K562 (cell line): Measurements from ENCODE around the gene MADCAM1. TPM values are rescaled to one million over a fixed set of nuclear protein-coding genes. Genes with fewer than 3 reads are reported as not detected.

Source experiments
- ATAC-seq: fragments of 200-7000 bp; cut with Tn5 transposase; 3 replicates; pipeline ENCODE4 v1.9.1; 2020; ENCODE audit warnings: moderate library complexity
- BruUV-seq: library from RNA; stranded (reverse); fragments of 400-500 nt; replicated peaks from 2 replicates; lab custom pipeline; 2021; lab: Mats Ljungman, UMichigan
- CTCF ChIA-PET: fragments of 300-600 bp; formaldehyde crosslinking; extraction: SDS; loops from one replicate; lab custom pipeline; 2021; ENCODE audit warnings: low intra/inter-chr PET ratio; lab: Yijun Ruan, JAX
- POLR2A ChIA-PET: fragments of 300-600, 350-650 bp; sonication (Branson Sonifier 250); formaldehyde crosslinking; extraction: SDS; loops from one replicate; lab custom pipeline; 2021; ENCODE audit warnings: antibody characterized with exemption, inconsistent platforms; lab: Yijun Ruan, JAX
- DNase-seq, 4 experiments: peaks; one replicate each; pipeline versions ENCODE4 v3.0.0 to v3.0.0-alpha.2; 2011 to 2018; ENCODE audit warnings: low spot score in 3 of 4, mixed read lengths in 3 of 4; ENCODE audit errors: extremely low read depth in 1 of 4
- FAIRE-seq: peaks from 2 replicates; lab custom pipeline; 2011; peaks lifted over from hg19 to GRCh38; lab: Jason Lieb, UNC
- H2AFZ ChIP-seq: 2 replicates; pipeline ENCODE4 v1.6.0; 2011; ENCODE audit warnings: low read depth, low read length, control low read depth, inconsistent platforms
- H3K27ac ChIP-seq: fragments of 200-600 bp; 3 replicates; pipeline ENCODE4 v1.8.0; 2011; ENCODE audit warnings: low read depth, mild to moderate bottlenecking, control low read depth, inconsistent platforms, low read length, moderate library complexity, mixed read lengths; ENCODE audit errors: extremely low read depth
- H3K27me3 ChIP-seq, 2 experiments: fragments of 300-600 bp in 1 of 2; 2 replicates in 1 of 2; 3 replicates in 1 of 2; pipeline versions ENCODE4 v1.6.0 to v1.8.0; 2011; ENCODE audit warnings: inconsistent platforms in 2 of 2, low read length in 2 of 2, mild to moderate bottlenecking in 1 of 2, mixed read lengths in 1 of 2, moderate library complexity in 1 of 2; ENCODE audit not compliant: control insufficient read depth in 2 of 2, insufficient read depth in 2 of 2
- H3K36me3 ChIP-seq: fragments of 300-600 bp; 3 replicates; pipeline ENCODE4 v1.8.0; 2011; ENCODE audit warnings: mild to moderate bottlenecking, low read length, inconsistent platforms; ENCODE audit not compliant: control insufficient read depth, insufficient read depth
- H3K4me1 ChIP-seq, 2 experiments: fragments of 200-600 bp in 1 of 2; replicated peaks in 1 of 2; 2 replicates in 1 of 2; 3 replicates in 1 of 2; pipeline versions ENCODE4 v1.5.1 to v1.8.0; 2011; ENCODE audit warnings: inconsistent platforms in 2 of 2, low read length in 2 of 2, mild to moderate bottlenecking in 1 of 2, mixed read lengths in 1 of 2, moderate library complexity in 1 of 2; ENCODE audit not compliant: control insufficient read depth in 2 of 2, insufficient read depth in 2 of 2
- H3K4me2 ChIP-seq: 2 replicates; pipeline ENCODE4 v1.6.1; 2011; ENCODE audit warnings: low read length, control low read depth, inconsistent platforms, mixed read lengths; ENCODE audit not compliant: insufficient read depth
- H3K4me3 ChIP-seq: fragments of 200-600 bp; sonication (generic), shearing (Covaris generic); 2 replicates; pipeline ENCODE4 v1.5.1; 2016; ENCODE audit warnings: control low read depth, inconsistent platforms
- H3K79me2 ChIP-seq: fragments of 200-600 bp; 3 replicates; pipeline ENCODE4 v1.8.0; 2011; ENCODE audit warnings: low read length, inconsistent platforms; ENCODE audit not compliant: control insufficient read depth, insufficient read depth
- H3K9ac ChIP-seq, 2 experiments: 2 replicates each; pipeline versions ENCODE4 v1.6.0 to v1.6.1; 2011; ENCODE audit warnings: low read depth in 2 of 2, low read length in 2 of 2, control low read depth in 1 of 2, inconsistent platforms in 1 of 2, mild to moderate bottlenecking in 1 of 2, mixed read lengths in 1 of 2; ENCODE audit not compliant: insufficient read depth in 1 of 2
- H3K9me1 ChIP-seq: one replicate; pipeline ENCODE4 v1.6.0; 2011; ENCODE audit warnings: inconsistent platforms, mild to moderate bottlenecking, low read length, moderate library complexity; ENCODE audit not compliant: control insufficient read depth, insufficient read depth
- H3K9me3 ChIP-seq: replicated peaks from 2 replicates; pipeline ENCODE4 v1.5.1; 2011; ENCODE audit warnings: low read depth, low read length, inconsistent platforms; ENCODE audit not compliant: control insufficient read depth, insufficient read depth
- H4K20me1 ChIP-seq: replicated peaks from 2 replicates; pipeline ENCODE4 v1.6.1; 2011; ENCODE audit warnings: low read length, inconsistent platforms, mixed read lengths; ENCODE audit not compliant: control insufficient read depth, insufficient read depth
- ELF1 ChIP-seq: fragments of 200-800 bp; sonication (Bioruptor generic); IDR thresholded peaks from 2 replicates; pipeline ENCODE4 v1.6.1; 2016; ENCODE audit warnings: missing genetic modification characterization, missing compliant biosample characterization
- JUND ChIP-seq, 2 experiments: IDR thresholded peaks; 2 replicates in 1 of 2; 3 replicates in 1 of 2; pipeline ENCODE4 v1.6.1; 2011; ENCODE audit warnings: borderline replicate concordance in 2 of 2, low read depth in 2 of 2, low read length in 2 of 2, improper control_type of control experiment in 1 of 2, missing biosample characterization in 1 of 2, missing genetic modification characterization in 1 of 2, missing genetic modification reagents in 1 of 2
- REST ChIP-seq, 2 experiments: fragments of 450-650 bp; formaldehyde crosslinking in 1 of 2; IDR thresholded peaks; 2 replicates each; pipeline versions ENCODE4 v1.4.0 to v1.6.1; 2014 to 2020; ENCODE audit warnings: mild to moderate bottlenecking in 2 of 2, borderline replicate concordance in 1 of 2, low read depth in 1 of 2
- SIX5 ChIP-seq, 2 experiments: IDR thresholded peaks; 2 replicates each; pipeline ENCODE4 v1.6.1; 2011; ENCODE audit warnings: low read length in 2 of 2, borderline replicate concordance in 1 of 2, low read depth in 1 of 2, mild to moderate bottlenecking in 1 of 2, moderate library complexity in 1 of 2; ENCODE audit not compliant: insufficient read depth in 1 of 2
- VEZF1 ChIP-seq: fragments of 200-800 bp; sonication (Bioruptor generic); IDR thresholded peaks from 2 replicates; pipeline ENCODE4 v1.6.1; 2017; ENCODE audit warnings: missing genetic modification characterization, missing compliant biosample characterization
- ZKSCAN8 ChIP-seq: fragments of 200-800 bp; sonication (Bioruptor generic); IDR thresholded peaks from 2 replicates; pipeline ENCODE4 v1.6.1; 2016; ENCODE audit warnings: missing genetic modification characterization, missing compliant biosample characterization
- ZNF347 ChIP-seq: fragments of 450-650 bp; formaldehyde crosslinking; IDR thresholded peaks from 2 replicates; pipeline ENCODE4 v1.4.0; 2020; ENCODE audit warnings: low read depth, mild to moderate bottlenecking, moderate library complexity
- ZNF583 ChIP-seq: fragments of 250-450 bp; sonication (Bioruptor Pico); IDR thresholded peaks from 2 replicates; pipeline ENCODE4 v1.4.0; 2020
- WGBS: fragments of 100-300 bp; shearing (Covaris generic); methylation state at CpG from one replicate; pipeline ENCODE4 v1.1.6; 2016; ENCODE audit warnings: low coverage, mixed read lengths; ENCODE audit not compliant: insufficient coverage; ENCODE audit errors: missing lambda C conversion rate; 5-methylcytosine and 5-hydroxymethylcytosine counted together
- in situ Hi-C: fragments of 300-500 bp; cut with MboI; formaldehyde crosslinking; loops from 4 replicates; pipeline ENCODE4 v1.15.0; 2018; ENCODE audit warnings: inconsistent platforms, mixed read lengths
- intact Hi-C: fragments of 100-400 bp; cut with micrococcal nuclease; formaldehyde crosslinking; loops from 2 replicates; pipeline ENCODE4 v1.14.2; 2022
- polyA plus RNA-seq, 8 experiments: library from polyadenylated mRNA; depleted of rRNA in 4 of 8; stranded (reverse) in 5 of 8; unstranded in 3 of 8; fragments of >200 nt; fragmentation: Nextera tagmentation in 2 of 8; fragmentation: Illumina TruSeq in 1 of 8; extraction: Ambion mirVana in 2 of 8; extraction: Trizol in 1 of 8; gene quantifications; 2 replicates each; pipeline versions ENCODE4 v1.2.1 to v1.2.3, GENCODE V29; 2011 to 2014; ENCODE audit warnings: inconsistent platforms in 1 of 8, missing spikeins in 1 of 8
- total RNA-seq, 7 experiments: library from RNA; depleted of rRNA in 6 of 7; stranded (reverse); fragments of >200 nt in 6 of 7; fragmentation: Illumina TruSeq in 2 of 7; extraction: Trizol in 2 of 7; gene quantifications; 2 replicates each; pipeline versions ENCODE4 v1.2.1 to v1.2.3, GENCODE V29; 2011 to 2021; ENCODE audit warnings: low replicate concordance in 1 of 7

Gene MADCAM1
- total and polyA plus RNA-seq, 9 of the 15 experiments (the other 6 are each of a cell fraction or from before 2014, with no cell fraction given) = 0.09 to 0.36 (median 0.09) TPM; not detected in 6

GRCh38 chr19:482186-483041, 13.9 kb upstream of the MADCAM1 start:
- H3K4me2 ChIP-seq = no peak overlapping the region
- H3K79me2 ChIP-seq = peaks cover 4% of the 10 kb centered on the region; the same call in 1 of the 3 replicates
- H3K9me3 ChIP-seq = peaks cover 6% of the 10 kb centered on the region; the same call in 1 of the 2 replicates
- no peak overlapping the region for H3K4me3 ChIP-seq
- no peak for FAIRE-seq
- WGBS = 29% methylated on average over 20 of the region's 20 CpGs
- CTCF ChIA-PET = no interaction called here
- no peak overlapping the region for H3K27ac ChIP-seq
- H3K9ac ChIP-seq = no peak overlapping the region
- no peaks in the 10 kb centered on the region for H3K9me1 ChIP-seq
- no peaks in the 10 kb centered on the region for H4K20me1 ChIP-seq
- H2AFZ ChIP-seq = no peak overlapping the region
- BruUV-seq = no TSS peak
- POLR2A ChIA-PET = interaction anchor here (0.6 kb wide), 1 partner anchor 92 kb away, joined by 3 read pairs; no protein-coding TSS in a partner anchor
- no peaks in the 10 kb centered on the region for H3K36me3 ChIP-seq
- intact Hi-C loops = no loop called here
- in situ Hi-C loops = no loop called here
- peaks cover 0 to 9% of the 10 kb centered on the region in 2 experiments; a peak in 3 of 5 replicates for H3K27me3 ChIP-seq
- peak in 1 of 4 experiments; percentile 6 for DNase-seq
- no peak for ATAC-seq
- H3K4me1 ChIP-seq = peaks cover 5 to 49% of the 10 kb centered on the region in 2 experiments
- TF ChIP-seq VEZF1 (CRISPR knock-in tag) (no peak), ELF1 (tag) (no peak), REST (IDR thresholded peaks at IDR 0.05; ENCODE audit: borderline replicate concordance) (peak; percentile 72), REST (CRISPR knock-in tag; IDR thresholded peaks at IDR 0.05; ENCODE audit: low read depth) (no peak), ZKSCAN8 (peak; percentile 97), SIX5 (IDR thresholded peaks at IDR 0.05; ENCODE audit: borderline replicate concordance in 1 of 2, insufficient read depth in 1 of 2, low read depth in 1 of 2, low read length in 2 of 2) (no peak), ZNF583 (CRISPR knock-in tag) (no peak), ZNF347 (CRISPR knock-in tag) (no peak), JUND (IDR thresholded peaks at IDR 0.05; ENCODE audit: borderline replicate concordance, low read depth, low read length) (no peak), JUND (tag; IDR thresholded peaks at IDR 0.05; ENCODE audit: borderline replicate concordance, low read depth, low read length) (0 out of 3 replicates have a peak, but pooled peaks have one; percentile 12)
